Skeletal muscle cell (primary cell): Measurements from ENCODE around the gene CHI3L1.

Experiments
- DNase-seq: peaks from one replicate; pipeline ENCODE4 v3.0.0-alpha.2; 2010; ENCODE audit warnings: low read depth
- H3K4me3 ChIP-seq: 2 replicates; pipeline ENCODE4 v1.5.1; 2011; ENCODE audit warnings: low read depth, mild to moderate bottlenecking, control low read depth, low read length, moderate library complexity

CHI3L1 gene

GRCh38 chr1:203207751-203208150 lies 21.2 kb upstream of the CHI3L1 start:
- no peak for DNase-seq
- no peak overlapping the region for H3K4me3 ChIP-seq

DNA sequence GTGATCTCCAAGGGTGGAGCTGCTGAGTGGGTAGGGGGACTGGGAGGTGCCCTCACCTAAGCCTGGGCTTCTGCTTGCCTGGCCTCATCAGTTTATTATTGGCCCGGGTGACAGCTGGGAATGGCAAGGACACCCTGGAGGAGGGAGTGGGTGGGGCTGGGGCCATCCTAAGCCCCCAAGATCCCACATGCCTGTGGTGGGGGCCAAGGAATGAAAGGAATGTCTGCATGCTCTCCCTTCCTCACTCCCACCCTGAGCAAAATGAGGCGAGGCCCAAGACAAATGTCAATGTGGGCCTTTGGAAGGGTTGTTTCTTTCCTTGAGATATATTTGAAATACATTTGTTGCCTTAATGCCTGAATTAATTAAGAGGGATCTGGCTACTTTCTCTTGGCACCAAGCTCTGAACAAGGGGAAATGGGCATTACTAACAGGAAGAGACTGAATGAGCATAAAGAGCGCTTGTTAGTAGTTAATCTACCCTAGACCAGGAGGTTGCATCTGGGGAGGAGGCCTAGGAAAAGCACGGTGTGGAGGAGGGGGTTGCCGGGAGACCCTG lies 19.7 kb upstream of the CHI3L1 start:
- H3K4me3 ChIP-seq, result no peak overlapping the region
- DNase-seq, result peak; percentile 31

DNA sequence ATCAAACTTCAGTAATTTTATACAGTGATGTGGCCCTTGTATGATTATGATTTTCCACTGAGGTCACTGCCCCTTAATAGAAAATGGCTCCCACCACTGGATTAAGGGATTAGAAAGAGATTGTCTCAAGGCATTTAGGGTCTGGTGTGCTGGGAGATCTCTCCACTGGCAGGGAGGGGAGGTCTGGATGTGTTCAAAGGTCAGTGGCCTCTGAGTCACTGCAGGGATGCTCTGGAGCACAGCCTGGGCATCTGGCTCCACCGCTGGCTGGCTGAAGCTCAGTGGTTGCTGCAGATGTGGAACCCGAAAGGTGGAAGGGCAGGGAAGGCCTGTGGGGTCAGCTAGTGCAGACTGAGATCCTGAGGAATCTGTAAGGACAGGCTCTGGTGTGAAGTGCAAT lies 18.3 kb upstream of the CHI3L1 start:
- no peak overlapping the region for H3K4me3 ChIP-seq
- DNase-seq, result no peak

DNA sequence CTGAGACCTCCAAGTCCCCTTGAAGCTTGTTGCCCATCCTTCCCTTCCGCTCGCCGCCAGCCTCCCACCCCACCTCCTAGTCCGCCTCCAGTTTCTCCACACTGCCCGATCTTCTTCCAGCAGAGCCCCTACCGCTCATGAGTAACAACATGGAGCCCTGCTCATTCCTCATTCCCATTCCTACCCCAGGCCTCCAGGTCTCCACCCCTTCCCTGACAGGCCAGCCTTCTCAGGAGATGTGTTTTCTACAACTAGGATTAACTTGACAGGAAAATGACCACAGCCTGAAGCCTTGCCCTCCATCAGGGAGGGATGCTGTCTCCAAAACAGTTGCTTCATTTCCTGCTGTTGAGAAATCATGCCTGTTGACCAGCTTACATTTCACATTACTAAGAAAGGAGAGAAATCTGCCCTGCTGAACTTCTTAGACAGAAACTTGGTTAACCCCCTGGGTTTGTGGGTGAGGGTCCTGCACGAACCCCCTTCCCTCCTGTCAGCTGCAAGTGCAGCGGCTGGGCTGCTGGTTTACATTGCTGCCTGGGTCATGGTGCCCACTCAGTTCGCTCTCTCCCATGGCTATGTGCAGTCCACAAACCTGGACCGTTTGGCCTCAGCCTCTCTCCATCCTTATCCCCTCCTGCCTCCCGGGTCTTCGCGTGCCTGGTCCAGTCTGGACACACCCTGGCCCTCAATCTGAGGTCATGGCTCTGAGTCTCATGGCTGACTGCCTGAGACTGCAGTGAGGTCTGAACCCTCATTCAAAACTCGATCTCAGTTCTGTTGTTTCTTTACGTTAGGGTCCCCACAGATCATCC lies 16.1 kb upstream of the CHI3L1 start:
- H3K4me3 ChIP-seq, result no peak overlapping the region
- DNase-seq, result peak; percentile 83

DNA sequence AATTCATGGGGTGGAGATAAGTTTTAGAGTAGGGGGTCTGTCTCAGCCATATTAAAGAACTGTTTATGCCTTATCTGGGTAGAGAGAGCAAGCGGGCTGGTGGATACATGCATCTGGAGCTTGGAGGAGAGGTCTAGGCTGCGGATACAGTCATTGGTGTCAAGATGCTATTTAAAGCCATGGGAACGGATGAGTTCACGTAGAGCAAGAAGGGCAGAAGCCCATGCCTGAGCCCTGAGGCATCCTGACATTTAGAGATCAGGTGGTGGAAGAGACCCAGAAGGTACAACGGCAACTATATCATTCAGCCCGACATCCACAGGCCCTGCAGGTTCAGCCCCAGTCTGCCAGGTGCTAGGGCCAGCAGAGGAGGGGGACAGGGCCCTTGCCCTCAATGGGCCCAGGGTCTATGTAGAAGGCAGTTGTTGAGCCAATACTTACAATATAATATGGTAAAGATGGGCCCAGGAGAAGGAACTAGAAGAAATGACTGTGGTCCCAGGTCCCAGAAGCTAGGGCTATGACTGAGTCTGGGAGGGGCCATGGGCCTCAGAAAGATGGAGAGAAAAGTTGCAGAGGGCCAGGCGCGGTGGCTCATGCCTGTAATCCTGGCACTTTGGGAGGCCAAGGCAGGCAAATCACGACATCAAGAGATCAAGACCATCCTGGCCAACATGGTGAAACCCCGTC lies 15.2 kb upstream of the CHI3L1 start:
- DNase-seq, result no peak
- no peak overlapping the region for H3K4me3 ChIP-seq

DNA sequence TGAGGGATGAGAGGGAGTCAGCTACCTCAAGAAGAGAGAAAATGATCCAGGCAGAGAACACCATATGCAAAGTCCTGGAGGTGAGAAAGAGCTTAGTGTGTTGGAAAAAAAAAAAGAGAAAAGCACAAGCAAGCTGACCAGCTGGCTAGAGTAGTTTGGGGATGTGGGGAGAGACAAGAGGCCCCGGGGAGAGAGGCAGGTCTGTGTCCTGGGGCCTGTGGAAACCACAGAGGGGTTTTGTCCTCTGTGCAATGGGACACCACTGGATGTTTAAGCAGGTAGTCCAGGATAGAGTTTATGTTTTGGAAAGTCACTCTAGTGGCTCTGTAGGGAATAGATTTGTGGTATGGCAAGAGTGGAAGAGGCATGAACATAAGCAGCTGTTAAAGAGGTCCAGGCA lies 14.4 kb upstream of the CHI3L1 start:
- DNase-seq, result no peak
- H3K4me3 ChIP-seq, result no peak overlapping the region

DNA sequence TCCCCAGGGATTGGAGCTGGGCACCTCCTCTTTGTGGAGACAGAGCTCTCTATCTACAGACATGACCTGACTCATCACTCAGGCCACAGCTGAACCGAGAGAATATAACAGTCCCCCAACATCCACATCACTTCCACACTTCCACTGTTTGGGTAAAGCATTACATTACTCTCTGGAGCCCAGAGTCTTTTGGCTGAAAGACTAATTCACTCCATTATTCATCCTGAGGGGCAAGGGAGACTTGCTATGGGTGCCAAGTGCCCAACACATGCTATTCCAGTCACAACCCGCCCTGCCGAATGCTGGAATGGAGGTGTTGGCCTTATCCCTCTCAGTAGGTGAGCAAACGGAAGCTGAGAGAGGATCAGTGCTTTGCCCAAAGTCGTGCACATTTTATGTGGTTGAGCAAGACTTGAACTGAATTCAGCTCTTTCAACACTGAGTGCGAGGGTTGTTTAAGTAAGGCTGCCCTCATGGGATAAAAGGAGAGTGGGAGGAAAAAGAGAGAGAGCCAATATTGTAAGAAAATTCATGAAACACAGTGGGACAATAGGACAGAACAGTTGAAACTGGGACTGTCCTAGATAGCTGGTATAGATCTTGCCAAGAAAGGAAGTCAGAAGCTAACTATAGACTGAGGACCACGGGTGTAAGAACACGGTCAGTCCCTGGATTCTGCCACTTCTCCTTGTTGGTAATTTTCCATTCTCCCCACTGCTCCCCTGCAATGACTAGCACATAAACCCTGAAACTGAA lies 13.5 kb upstream of the CHI3L1 start:
- DNase-seq, result peak; percentile 82
- no peak overlapping the region for H3K4me3 ChIP-seq

GRCh38 chr1:203199481-203199815 lies 12.9 kb upstream of the CHI3L1 start:
- H3K4me3 ChIP-seq, result no peak overlapping the region
- no peak for DNase-seq

DNA sequence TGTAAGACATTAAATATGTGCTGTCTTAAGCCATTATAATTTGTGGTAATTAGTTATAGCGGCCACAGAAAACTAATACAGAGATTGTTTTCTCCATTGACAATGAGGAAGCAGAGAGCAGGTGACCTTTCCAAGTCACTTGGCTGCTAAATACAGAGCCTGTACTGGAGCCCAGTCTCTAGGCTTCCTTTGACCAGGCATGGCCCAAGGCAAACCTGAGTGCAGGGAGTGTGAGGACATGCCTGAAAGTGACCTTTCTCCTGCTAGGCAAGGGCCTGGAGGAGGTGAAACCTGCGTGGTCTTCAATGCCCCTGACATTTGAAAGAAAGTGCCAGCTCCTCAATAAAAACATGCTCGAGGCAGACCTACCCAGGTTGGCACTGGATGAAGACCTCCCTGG lies 12.5 kb upstream of the CHI3L1 start:
- no peak for DNase-seq
- H3K4me3 ChIP-seq, result no peak overlapping the region

- peak; percentile 80 for DNase-seq
- H3K4me3 ChIP-seq, result no peak overlapping the region
These were observed 11.1 kb upstream of the CHI3L1 start for GRCh38 chr1:203197625-203198024.

DNA sequence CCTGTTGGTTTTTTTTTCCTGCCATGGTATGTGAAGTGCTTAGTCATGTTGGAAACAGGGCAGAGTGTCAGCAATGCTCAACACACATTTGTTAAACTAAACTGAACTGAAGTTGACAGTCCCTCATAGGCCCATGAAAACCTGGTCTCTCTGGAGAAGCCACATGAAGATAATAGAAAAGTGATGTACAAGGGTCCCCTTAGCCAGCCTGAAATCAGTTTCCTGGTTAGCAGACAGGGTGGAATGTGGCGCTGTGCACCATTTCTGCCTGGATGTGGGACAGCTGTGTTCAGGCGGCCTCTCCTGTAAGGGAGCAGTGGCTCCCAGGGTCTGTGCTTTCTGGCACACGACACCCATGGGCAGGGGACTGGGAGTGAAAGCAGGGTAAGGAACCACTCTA lies 9.9 kb upstream of the CHI3L1 start:
- DNase-seq, result no peak
- H3K4me3 ChIP-seq, result no peak overlapping the region

DNA sequence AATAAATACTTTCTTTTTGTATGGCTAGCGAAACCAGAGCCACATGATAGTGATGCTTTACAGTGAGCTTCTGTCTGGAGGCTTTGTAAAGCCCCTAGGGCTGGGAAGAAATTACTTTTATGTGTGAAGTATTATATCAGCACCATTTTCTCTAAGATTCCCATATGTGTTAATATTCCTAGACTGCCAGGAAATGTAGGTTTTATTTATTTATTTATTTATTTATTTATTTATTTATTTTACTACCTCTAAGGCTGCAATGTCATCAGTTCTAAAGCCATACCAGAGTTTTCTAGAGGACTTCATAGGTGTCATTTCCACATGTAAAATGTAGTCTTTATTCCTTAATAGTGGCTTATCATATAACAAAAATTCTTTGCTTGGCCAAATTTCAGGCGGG lies 4.4 kb upstream of the CHI3L1 start:
- H3K4me3 ChIP-seq, result no peak overlapping the region
- no peak for DNase-seq

GRCh38 chr1:203189951-203190352 lies 3.4 kb upstream of the CHI3L1 start:
- no peak overlapping the region for H3K4me3 ChIP-seq
- no peak for DNase-seq

DNA sequence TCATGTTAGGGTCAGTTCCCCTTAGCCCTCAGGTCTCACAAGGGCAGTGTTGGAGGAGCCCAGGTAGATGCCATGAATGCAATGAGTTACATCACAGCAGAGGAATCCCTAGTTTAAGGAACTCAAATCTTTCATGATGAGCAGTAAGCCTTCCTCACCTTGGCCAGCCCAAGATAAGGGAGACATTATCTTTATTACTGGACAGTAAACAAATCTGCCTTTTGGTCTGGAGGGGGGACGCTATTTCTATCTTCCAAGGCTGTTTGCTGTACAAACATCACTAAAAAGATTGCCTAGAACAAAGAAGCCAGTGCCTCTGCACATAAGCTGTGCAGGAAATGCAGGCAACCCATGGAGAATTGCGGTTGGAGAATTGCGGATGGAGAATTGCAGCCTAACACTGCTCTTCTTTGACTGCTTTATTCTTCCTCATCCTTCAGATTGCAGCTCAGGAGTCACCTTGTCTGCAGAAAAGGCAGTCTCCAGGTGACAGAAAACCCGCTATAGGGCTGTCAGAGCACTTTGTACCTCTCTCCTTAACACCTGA lies 2.3 kb upstream of the CHI3L1 start:
- no peak overlapping the region for H3K4me3 ChIP-seq
- DNase-seq, result no peak

GRCh38 chr1:203187689-203188264 lies 1.3 kb upstream of the CHI3L1 start:
- no peak for DNase-seq
- no peak overlapping the region for H3K4me3 ChIP-seq

GRCh38 chr1:203187304-203187685 lies 791 bp upstream of the CHI3L1 start:
- no peak for DNase-seq
- no peak overlapping the region for H3K4me3 ChIP-seq

GRCh38 chr1:203186091-203186445 lies 436 bp downstream of the CHI3L1 start:
- no peak overlapping the region for H3K4me3 ChIP-seq
- no peak for DNase-seq

DNA sequence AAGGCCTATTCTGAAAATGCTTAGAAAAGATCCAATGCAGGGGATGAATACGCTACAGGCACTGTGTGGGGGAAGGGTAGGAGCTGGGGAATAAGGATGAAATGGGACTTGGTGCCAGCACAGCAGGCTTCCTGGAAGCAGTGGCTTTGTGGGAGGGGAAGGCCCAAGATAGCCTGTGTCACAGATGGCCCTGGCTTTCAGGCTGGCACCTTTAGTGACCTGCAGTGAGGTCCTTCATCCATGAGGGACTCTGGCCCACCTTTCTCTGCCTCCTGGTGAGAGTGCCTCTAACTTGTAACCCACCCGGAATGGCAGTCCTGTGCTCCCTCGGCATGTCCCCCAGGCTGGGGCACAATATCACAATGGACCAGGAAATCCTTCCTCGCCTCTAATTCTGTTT lies 919 bp downstream of the CHI3L1 start:
- H3K4me3 ChIP-seq, result no peak overlapping the region
- no peak for DNase-seq

DNA sequence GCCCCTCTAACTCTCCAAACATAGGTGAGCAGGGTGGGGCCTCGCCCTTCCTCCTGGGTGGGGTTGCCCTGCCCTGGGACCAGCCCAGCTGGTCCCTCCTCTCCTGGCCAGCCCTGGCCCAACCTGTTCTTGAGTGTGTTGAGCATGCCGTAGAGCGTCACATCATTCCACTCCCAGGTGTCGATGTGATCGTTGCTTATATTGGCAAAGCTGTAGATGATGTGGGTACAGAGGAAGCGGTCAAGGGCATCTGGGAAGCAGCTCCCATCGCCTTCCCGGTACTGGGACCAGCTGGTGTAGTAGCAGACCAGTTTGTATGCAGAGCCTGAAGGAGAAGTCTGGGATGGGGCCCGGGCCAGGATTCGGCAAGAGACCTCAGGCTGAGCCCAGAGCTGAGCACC lies 1.4 kb downstream of the CHI3L1 start:
- DNase-seq, result no peak
- H3K4me3 ChIP-seq, result no peak overlapping the region

DNA sequence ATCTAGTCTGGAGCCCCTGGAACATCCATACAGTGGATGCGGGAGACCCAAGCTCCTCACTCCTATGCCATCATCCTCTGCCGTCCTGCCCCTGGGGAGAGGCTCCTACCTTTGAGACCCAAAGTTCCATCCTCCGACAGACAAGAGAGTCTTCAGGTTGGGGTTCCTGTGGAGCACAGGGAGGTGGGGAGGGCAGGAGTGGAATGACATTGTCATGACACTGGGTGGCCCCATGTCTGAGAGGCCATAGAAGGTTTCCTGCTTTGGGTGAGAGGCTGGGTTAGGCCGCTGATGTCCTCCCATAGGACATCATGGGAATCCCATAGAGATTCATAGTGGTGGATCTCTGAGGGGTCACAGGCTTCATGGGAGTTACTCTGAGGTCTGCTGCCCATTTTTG lies 2.0 kb downstream of the CHI3L1 start:
- no peak overlapping the region for H3K4me3 ChIP-seq
- DNase-seq, result no peak
